RWPE2 (cell line): Measurements from ENCODE around the gene E4F1.

ENCODE experiments used
- ATAC-seq: fragments of 200-7000 bp; cut with Tn5 transposase; 3 replicates; pipeline ENCODE4 v1.9.1; 2021; ENCODE audit warnings: low read depth
- DNase-seq: peaks from one replicate; pipeline ENCODE4 v3.0.0-alpha.2; 2020; ENCODE audit warnings: low spot score
- H3K27ac ChIP-seq: fragments of 450-650 bp; 2 replicates; pipeline ENCODE4 v1.5.1; 2017; ENCODE audit warnings: mild to moderate bottlenecking; ENCODE audit not compliant: poor library complexity, severe bottlenecking
- H3K27me3 ChIP-seq: fragments of 250-450 bp; sonication (Bioruptor Pico); 2 replicates; pipeline ENCODE4 v1.5.1; 2021; ENCODE audit warnings: mild to moderate bottlenecking, moderate library complexity; ENCODE audit not compliant: insufficient read depth, poor library complexity, severe bottlenecking
- H3K36me3 ChIP-seq: fragments of 250-450 bp; sonication (Bioruptor Pico); 2 replicates; pipeline ENCODE4 v1.5.1; 2020; ENCODE audit warnings: low read depth, mild to moderate bottlenecking, moderate library complexity
- H3K4me1 ChIP-seq: fragments of 250-450 bp; sonication (Bioruptor Pico); 2 replicates; pipeline ENCODE4 v1.5.1; 2021; ENCODE audit warnings: mild to moderate bottlenecking, moderate library complexity; ENCODE audit not compliant: insufficient read depth, poor library complexity, severe bottlenecking
- H3K4me3 ChIP-seq: fragments of 250-450 bp; sonication (Bioruptor Pico); 2 replicates; pipeline ENCODE4 v1.5.1; 2021; ENCODE audit warnings: mild to moderate bottlenecking, moderate library complexity; ENCODE audit not compliant: severe bottlenecking
- H3K9me3 ChIP-seq: fragments of 250-450 bp; sonication (Bioruptor Pico); 2 replicates; pipeline ENCODE4 v1.5.1; 2021; ENCODE audit warnings: mild to moderate bottlenecking, moderate library complexity; ENCODE audit not compliant: severe bottlenecking
- TF ChIP-seq, protein P1 (sequence below): fragments of 450-650 bp; IDR thresholded peaks from one replicate; pipeline ENCODE4 v1.5.1; 2017; ENCODE audit warnings: mild to moderate bottlenecking, moderate library complexity; ENCODE audit not compliant: poor library complexity, severe bottlenecking

The E4F1 gene

DNA sequence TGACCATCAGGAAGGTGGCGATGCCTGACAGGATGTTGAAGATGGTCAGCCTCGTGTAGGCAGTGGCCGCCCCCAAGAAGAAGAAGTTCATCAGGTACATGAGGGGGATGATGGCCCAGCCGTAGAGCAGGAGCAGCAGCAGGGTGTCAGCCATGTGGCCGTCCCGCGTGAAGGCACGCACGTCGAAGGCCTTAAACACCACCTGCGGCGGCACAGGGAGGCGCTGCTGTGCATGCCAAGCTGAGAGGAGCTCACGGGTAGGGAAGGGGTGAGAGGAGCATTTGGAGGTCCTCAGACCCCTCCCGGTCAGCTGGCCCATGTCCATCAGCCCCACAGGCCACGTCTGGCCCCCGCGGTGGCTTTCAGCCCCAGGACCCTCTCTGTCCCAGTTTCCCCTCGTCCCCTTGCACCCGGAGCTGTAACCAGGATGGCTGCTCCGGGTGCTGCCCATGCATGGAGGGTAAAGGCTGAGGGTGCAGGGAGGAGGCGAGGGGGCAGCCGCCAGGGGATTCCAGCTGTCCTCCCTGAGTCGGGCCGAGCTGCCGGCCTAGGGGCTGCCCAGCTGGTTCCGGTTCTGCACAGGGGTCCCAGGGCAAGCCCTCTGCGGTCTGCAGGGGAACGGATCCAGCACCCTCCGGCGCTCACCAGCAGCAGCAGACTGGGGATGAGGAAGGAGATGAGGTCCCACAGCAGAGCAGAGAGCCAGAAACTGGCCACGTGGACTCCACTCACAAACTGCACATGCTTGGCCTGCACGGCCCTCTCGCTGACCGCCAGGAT, 61.6 kb downstream of the E4F1 start:
- Histone ChIP-seq H3K27ac (no peak overlapping the region), H3K9me3 (no peaks in the 10 kb centered on the region), H3K4me1 (no peaks in the 10 kb centered on the region), H3K4me3 (no peak overlapping the region), H3K36me3 (no peaks in the 10 kb centered on the region), H3K27me3 (no peaks in the 10 kb centered on the region)
- no peak for DNase-seq
- no peak for ATAC-seq
- TF ChIP-seq, protein P1, sequence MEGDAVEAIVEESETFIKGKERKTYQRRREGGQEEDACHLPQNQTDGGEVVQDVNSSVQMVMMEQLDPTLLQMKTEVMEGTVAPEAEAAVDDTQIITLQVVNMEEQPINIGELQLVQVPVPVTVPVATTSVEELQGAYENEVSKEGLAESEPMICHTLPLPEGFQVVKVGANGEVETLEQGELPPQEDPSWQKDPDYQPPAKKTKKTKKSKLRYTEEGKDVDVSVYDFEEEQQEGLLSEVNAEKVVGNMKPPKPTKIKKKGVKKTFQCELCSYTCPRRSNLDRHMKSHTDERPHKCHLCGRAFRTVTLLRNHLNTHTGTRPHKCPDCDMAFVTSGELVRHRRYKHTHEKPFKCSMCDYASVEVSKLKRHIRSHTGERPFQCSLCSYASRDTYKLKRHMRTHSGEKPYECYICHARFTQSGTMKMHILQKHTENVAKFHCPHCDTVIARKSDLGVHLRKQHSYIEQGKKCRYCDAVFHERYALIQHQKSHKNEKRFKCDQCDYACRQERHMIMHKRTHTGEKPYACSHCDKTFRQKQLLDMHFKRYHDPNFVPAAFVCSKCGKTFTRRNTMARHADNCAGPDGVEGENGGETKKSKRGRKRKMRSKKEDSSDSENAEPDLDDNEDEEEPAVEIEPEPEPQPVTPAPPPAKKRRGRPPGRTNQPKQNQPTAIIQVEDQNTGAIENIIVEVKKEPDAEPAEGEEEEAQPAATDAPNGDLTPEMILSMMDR = no peak
